Neural progenitor cell (in vitro differentiated cells): ENCODE data around the gene PKD1L1.

ENCODE experiments used
- CTCF ChIP-seq: fragments of 200-600 bp; sonication (generic); IDR thresholded peaks from 2 replicates; pipeline ENCODE4 v1.5.1; 2017; ENCODE audit warnings: antibody characterized with exemption, mild to moderate bottlenecking
- EZH2 ChIP-seq: fragments of 200-600 bp; sonication (generic); IDR thresholded peaks from 2 replicates; pipeline ENCODE4 v1.6.1; 2017; ENCODE audit warnings: antibody characterized with exemption, mild to moderate bottlenecking, moderate library complexity

- no peak for TF ChIP-seq CTCF
- no peak for TF ChIP-seq EZH2
Measured at GRCh38 chr7:47780555-47780954, 167.7 kb downstream of the PKD1L1 start.
